SU-DHL-6 (cell line): Measurements from ENCODE around the gene GCN1.

Experiments used
- EZH2phosphoT487 ChIP-seq: fragments of 200-600 bp; sonication (generic), shearing (Covaris generic); conservative IDR thresholded peaks from 2 replicates; pipeline ENCODE4 v1.6.1; 2018; ENCODE audit warnings: mild to moderate bottlenecking, antibody characterized with exemption, low read length, moderate library complexity, mixed read lengths
- TF ChIP-seq, protein P1 (sequence below): fragments of 200-600 bp; sonication (generic); IDR thresholded peaks from one replicate; pipeline ENCODE4 v1.5.1; 2017; ENCODE audit warnings: antibody characterized with exemption, mild to moderate bottlenecking, low read length, moderate library complexity; ENCODE audit not compliant: insufficient read depth, poor library complexity, severe bottlenecking

DNA sequence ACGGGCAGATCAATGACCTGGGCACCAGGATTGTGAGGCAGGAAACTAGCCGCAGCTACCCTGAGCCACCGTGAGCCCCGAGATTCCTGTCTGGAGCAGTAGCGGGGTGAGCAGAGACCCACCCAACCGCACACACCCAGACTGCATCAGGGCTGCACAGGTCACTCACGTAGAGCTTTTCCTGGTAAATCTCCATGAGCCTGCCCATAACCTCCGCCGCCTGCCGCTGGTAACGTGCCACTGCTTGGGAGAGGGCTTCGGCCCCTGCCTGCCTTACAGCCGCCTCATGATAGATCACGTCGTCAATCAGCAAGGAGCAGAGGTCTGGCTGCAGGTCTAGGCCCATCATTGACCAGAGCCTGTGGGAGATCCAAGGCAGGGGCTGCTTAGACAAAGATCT lies 39.4 kb downstream of the GCN1 start:
- TF ChIP-seq, protein P1, sequence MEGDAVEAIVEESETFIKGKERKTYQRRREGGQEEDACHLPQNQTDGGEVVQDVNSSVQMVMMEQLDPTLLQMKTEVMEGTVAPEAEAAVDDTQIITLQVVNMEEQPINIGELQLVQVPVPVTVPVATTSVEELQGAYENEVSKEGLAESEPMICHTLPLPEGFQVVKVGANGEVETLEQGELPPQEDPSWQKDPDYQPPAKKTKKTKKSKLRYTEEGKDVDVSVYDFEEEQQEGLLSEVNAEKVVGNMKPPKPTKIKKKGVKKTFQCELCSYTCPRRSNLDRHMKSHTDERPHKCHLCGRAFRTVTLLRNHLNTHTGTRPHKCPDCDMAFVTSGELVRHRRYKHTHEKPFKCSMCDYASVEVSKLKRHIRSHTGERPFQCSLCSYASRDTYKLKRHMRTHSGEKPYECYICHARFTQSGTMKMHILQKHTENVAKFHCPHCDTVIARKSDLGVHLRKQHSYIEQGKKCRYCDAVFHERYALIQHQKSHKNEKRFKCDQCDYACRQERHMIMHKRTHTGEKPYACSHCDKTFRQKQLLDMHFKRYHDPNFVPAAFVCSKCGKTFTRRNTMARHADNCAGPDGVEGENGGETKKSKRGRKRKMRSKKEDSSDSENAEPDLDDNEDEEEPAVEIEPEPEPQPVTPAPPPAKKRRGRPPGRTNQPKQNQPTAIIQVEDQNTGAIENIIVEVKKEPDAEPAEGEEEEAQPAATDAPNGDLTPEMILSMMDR = no peak
- no peak for TF ChIP-seq EZH2phosphoT487
